ENCODE measurements around the gene BHLHE40. TPM values are rescaled to one million over a fixed set of nuclear protein-coding genes. Genes with fewer than 3 reads are reported as not detected.

Gene BHLHE40
- total and polyA plus RNA-seq, 2 experiments from 2014 or later = 67.1 to 116 TPM

DNA sequence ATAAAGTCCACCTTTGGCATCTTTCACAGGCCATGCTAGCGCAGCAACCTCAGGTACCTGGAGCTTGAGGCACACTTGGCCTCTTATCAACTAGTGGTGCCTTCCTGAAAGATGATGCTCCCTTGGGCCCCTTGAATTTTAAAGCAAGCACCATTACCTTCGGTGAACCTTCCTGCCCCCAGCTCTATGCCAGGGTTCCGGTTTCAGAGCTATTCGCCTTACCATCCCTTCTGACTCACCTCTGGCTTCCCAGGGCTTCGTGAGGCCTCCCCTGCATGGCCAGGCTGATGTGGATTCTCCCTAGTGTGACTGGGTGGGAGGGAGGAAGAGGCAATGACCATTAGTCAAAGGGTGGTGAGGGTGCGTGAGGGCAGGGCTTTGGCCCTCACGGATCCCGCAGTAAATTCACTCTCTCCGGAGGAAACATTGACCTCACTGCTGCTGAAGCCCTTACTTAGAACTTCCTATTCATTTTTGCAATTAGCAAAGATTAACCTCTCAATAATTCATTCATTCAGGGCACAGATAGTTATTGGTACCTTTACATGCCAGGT is 16.3 kb downstream of the BHLHE40 start:
- H3K27me3 ChIP-seq = no peaks in the 10 kb centered on the region
- TF ChIP-seq EZH2 (IDR thresholded peaks at IDR 0.05; ENCODE audit: borderline replicate concordance) (no peak), EZH2phosphoT487 (IDR thresholded peaks at IDR 0.05; ENCODE audit: low read depth, severe bottlenecking, unreplicated experiment) (no peak)
- TF ChIP-seq, protein P1, sequence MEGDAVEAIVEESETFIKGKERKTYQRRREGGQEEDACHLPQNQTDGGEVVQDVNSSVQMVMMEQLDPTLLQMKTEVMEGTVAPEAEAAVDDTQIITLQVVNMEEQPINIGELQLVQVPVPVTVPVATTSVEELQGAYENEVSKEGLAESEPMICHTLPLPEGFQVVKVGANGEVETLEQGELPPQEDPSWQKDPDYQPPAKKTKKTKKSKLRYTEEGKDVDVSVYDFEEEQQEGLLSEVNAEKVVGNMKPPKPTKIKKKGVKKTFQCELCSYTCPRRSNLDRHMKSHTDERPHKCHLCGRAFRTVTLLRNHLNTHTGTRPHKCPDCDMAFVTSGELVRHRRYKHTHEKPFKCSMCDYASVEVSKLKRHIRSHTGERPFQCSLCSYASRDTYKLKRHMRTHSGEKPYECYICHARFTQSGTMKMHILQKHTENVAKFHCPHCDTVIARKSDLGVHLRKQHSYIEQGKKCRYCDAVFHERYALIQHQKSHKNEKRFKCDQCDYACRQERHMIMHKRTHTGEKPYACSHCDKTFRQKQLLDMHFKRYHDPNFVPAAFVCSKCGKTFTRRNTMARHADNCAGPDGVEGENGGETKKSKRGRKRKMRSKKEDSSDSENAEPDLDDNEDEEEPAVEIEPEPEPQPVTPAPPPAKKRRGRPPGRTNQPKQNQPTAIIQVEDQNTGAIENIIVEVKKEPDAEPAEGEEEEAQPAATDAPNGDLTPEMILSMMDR (IDR thresholded peaks at IDR 0.05; ENCODE audit: poor library complexity) = no peak
- H3K9me3 ChIP-seq (ENCODE audit: low read depth) = no peaks in the 10 kb centered on the region
- no peak overlapping the region for H3K4me3 ChIP-seq
- no peak overlapping the region for H3K27ac ChIP-seq
- H3K79me2 ChIP-seq = no peaks in the 10 kb centered on the region
- H4K20me1 ChIP-seq (ENCODE audit: insufficient read depth, poor library complexity, severe bottlenecking) = no peaks in the 10 kb centered on the region
- no peak for DNase-seq (ENCODE audit: low spot score)
- H2AFZ ChIP-seq = no peak overlapping the region
- H3K9me2 ChIP-seq (replicated peaks; ENCODE audit: insufficient read depth) = no peaks in the 10 kb centered on the region
- H3K4me2 ChIP-seq = no peak overlapping the region
- 81% methylated on average over 9 of the region's 9 CpGs for WGBS (ENCODE audit: low lambda C conversion rate, missing lambda C conversion rate)
- peaks cover 7% of the 10 kb centered on the region for H3K4me1 ChIP-seq (ENCODE audit: insufficient read depth)
- no peaks in the 10 kb centered on the region for H3K36me3 ChIP-seq (replicated peaks; ENCODE audit: insufficient read depth, low read depth)

DNA sequence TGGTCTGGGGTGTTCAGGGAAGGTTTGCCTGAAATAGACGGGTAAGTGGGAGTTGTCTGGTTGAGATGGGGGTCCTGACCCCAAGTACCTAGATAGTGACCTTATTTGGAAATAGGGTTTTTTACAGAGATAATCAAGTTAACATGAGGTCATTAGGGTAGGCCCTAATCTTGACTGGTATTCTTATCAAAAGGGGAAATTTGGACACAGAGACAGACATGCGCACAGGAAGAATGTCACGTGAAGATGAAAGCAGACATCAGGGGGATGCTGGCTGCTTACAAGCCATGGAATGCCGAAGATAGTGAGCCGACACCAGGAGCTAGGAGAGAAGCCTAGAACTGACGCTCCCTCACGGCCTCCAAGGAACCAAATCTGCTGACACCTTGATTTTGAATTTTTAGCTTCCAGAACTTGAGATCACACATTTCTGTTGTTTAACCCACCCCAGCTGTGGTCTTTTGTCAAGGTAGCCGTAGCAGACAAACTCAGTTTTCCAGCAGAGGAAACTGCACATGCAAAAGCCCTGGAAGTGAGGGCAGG is 17.1 kb downstream of the BHLHE40 start:
- TF ChIP-seq EZH2phosphoT487 (IDR thresholded peaks at IDR 0.05; ENCODE audit: low read depth, severe bottlenecking, unreplicated experiment) = no peak
- TF ChIP-seq EZH2 (IDR thresholded peaks at IDR 0.05; ENCODE audit: borderline replicate concordance) = no peak
- TF ChIP-seq, protein P1 (IDR thresholded peaks at IDR 0.05; ENCODE audit: poor library complexity) = no peak
- H3K4me1 ChIP-seq (ENCODE audit: insufficient read depth) = peaks cover 7% of the 10 kb centered on the region
- H2AFZ ChIP-seq = no peak overlapping the region
- no peak for DNase-seq (ENCODE audit: low spot score)
- H3K79me2 ChIP-seq = no peaks in the 10 kb centered on the region
- 70% methylated on average over 8 of the region's 8 CpGs for WGBS (ENCODE audit: low lambda C conversion rate, missing lambda C conversion rate)
- peak overlapping the region; percentile 30 for H3K27ac ChIP-seq
- no peaks in the 10 kb centered on the region for H4K20me1 ChIP-seq (ENCODE audit: insufficient read depth, poor library complexity, severe bottlenecking)
- H3K9me3 ChIP-seq (ENCODE audit: low read depth) = no peaks in the 10 kb centered on the region
- no peak overlapping the region for H3K4me2 ChIP-seq
- no peaks in the 10 kb centered on the region for H3K9me2 ChIP-seq (replicated peaks; ENCODE audit: insufficient read depth)
- no peaks in the 10 kb centered on the region for H3K27me3 ChIP-seq
- H3K4me3 ChIP-seq = no peak overlapping the region
- H3K36me3 ChIP-seq (replicated peaks; ENCODE audit: insufficient read depth, low read depth) = no peaks in the 10 kb centered on the region

DNA sequence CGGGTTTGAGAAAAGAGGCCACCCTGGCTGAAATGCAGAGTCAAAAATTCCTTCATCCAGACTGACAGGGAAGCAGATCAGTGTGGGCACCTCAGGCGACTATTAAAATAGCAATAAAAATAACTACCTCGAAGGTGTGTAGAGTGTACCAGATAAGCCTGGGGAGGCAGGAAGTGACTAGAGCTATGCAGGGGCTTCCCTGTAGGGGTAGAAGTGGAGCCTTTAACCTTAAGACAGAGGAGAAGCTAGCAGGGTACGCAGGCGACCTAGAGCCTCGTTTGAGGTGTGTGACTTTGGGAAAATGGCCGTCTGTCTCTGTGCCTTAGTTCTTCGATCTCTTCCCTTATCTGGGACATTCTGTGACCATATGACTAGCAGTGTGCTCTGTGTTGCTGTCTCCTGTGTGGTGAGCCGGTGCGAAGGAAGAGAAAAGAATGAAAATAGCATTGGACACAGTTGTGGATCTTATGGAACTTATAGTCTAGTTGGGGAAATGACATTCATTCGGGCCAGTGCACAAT is 17.6 kb downstream of the BHLHE40 start:
- Histone ChIP-seq H3K9me2 (replicated peaks; ENCODE audit: insufficient read depth) (no peaks in the 10 kb centered on the region), H3K27ac (peak overlapping the region; percentile 30), H3K36me3 (replicated peaks; ENCODE audit: insufficient read depth, low read depth) (no peaks in the 10 kb centered on the region), H3K79me2 (no peaks in the 10 kb centered on the region), H3K4me2 (no peak overlapping the region), H4K20me1 (ENCODE audit: insufficient read depth, poor library complexity, severe bottlenecking) (no peaks in the 10 kb centered on the region), H3K4me3 (no peak overlapping the region), H3K9me3 (ENCODE audit: low read depth) (no peaks in the 10 kb centered on the region), H3K4me1 (ENCODE audit: insufficient read depth) (peaks cover 7% of the 10 kb centered on the region), H3K27me3 (no peaks in the 10 kb centered on the region), H2AFZ (no peak overlapping the region)
- WGBS (ENCODE audit: low lambda C conversion rate, missing lambda C conversion rate) = 69% methylated on average over 11 of the region's 11 CpGs
- no peak for DNase-seq (ENCODE audit: low spot score)
- TF ChIP-seq, protein P1 (IDR thresholded peaks at IDR 0.05; ENCODE audit: poor library complexity) = no peak
- TF ChIP-seq EZH2phosphoT487 (IDR thresholded peaks at IDR 0.05; ENCODE audit: low read depth, severe bottlenecking, unreplicated experiment) (no peak), EZH2 (IDR thresholded peaks at IDR 0.05; ENCODE audit: borderline replicate concordance) (no peak)
